Measurements from ENCODE around the gene PSME1.

- TF ChIP-seq, protein P1, sequence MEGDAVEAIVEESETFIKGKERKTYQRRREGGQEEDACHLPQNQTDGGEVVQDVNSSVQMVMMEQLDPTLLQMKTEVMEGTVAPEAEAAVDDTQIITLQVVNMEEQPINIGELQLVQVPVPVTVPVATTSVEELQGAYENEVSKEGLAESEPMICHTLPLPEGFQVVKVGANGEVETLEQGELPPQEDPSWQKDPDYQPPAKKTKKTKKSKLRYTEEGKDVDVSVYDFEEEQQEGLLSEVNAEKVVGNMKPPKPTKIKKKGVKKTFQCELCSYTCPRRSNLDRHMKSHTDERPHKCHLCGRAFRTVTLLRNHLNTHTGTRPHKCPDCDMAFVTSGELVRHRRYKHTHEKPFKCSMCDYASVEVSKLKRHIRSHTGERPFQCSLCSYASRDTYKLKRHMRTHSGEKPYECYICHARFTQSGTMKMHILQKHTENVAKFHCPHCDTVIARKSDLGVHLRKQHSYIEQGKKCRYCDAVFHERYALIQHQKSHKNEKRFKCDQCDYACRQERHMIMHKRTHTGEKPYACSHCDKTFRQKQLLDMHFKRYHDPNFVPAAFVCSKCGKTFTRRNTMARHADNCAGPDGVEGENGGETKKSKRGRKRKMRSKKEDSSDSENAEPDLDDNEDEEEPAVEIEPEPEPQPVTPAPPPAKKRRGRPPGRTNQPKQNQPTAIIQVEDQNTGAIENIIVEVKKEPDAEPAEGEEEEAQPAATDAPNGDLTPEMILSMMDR (conservative IDR thresholded peaks at IDR 0.05), result no peak
- no peak for TF ChIP-seq ZFX (IDR thresholded peaks at IDR 0.05)
These were observed 43.4 kb downstream of the PSME1 start for GRCh38 chr14:24179294-24179960.

Data from C4-2B (cell line).